HL-60 (cell line): Measurements from ENCODE around the gene ARL3.

Experiments
- POLR2AphosphoS5 ChIP-seq: IDR thresholded peaks from 2 replicates; pipeline ENCODE4 v1.6.1; 2012; ENCODE audit warnings: low read depth
- TF ChIP-seq, protein P1 (sequence below): IDR thresholded peaks from one replicate; pipeline ENCODE4 v1.5.1; 2011; ENCODE audit warnings: low read length, control low read depth, inconsistent platforms; ENCODE audit not compliant: insufficient read depth
- TF ChIP-seq, protein P2 (sequence below): IDR thresholded peaks from 2 replicates; pipeline ENCODE4 v1.6.1; 2012; ENCODE audit warnings: low read depth; ENCODE audit not compliant: insufficient replicate concordance

DNA sequence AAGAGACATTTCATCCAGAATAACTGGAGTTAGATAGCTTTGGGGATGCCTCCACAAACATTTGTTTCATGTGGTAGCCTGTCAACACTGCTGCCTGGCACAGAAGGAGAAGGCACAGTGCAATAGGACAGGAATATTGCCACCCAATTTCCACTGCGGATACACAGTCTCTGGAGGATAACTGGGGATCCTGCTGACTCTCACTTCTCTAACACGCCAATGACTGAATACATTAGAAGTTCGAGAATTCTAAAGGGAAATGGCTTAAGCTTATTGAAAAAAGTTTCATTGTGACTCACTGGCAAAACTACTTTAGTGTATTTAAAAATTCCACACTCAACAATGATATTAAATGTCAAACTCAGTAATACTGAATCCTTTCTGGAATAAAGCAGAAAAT, 12.9 kb downstream of the ARL3 start:
- no peak for TF ChIP-seq POLR2AphosphoS5
- TF ChIP-seq, protein P1, sequence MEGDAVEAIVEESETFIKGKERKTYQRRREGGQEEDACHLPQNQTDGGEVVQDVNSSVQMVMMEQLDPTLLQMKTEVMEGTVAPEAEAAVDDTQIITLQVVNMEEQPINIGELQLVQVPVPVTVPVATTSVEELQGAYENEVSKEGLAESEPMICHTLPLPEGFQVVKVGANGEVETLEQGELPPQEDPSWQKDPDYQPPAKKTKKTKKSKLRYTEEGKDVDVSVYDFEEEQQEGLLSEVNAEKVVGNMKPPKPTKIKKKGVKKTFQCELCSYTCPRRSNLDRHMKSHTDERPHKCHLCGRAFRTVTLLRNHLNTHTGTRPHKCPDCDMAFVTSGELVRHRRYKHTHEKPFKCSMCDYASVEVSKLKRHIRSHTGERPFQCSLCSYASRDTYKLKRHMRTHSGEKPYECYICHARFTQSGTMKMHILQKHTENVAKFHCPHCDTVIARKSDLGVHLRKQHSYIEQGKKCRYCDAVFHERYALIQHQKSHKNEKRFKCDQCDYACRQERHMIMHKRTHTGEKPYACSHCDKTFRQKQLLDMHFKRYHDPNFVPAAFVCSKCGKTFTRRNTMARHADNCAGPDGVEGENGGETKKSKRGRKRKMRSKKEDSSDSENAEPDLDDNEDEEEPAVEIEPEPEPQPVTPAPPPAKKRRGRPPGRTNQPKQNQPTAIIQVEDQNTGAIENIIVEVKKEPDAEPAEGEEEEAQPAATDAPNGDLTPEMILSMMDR: no peak
- TF ChIP-seq, protein P2, sequence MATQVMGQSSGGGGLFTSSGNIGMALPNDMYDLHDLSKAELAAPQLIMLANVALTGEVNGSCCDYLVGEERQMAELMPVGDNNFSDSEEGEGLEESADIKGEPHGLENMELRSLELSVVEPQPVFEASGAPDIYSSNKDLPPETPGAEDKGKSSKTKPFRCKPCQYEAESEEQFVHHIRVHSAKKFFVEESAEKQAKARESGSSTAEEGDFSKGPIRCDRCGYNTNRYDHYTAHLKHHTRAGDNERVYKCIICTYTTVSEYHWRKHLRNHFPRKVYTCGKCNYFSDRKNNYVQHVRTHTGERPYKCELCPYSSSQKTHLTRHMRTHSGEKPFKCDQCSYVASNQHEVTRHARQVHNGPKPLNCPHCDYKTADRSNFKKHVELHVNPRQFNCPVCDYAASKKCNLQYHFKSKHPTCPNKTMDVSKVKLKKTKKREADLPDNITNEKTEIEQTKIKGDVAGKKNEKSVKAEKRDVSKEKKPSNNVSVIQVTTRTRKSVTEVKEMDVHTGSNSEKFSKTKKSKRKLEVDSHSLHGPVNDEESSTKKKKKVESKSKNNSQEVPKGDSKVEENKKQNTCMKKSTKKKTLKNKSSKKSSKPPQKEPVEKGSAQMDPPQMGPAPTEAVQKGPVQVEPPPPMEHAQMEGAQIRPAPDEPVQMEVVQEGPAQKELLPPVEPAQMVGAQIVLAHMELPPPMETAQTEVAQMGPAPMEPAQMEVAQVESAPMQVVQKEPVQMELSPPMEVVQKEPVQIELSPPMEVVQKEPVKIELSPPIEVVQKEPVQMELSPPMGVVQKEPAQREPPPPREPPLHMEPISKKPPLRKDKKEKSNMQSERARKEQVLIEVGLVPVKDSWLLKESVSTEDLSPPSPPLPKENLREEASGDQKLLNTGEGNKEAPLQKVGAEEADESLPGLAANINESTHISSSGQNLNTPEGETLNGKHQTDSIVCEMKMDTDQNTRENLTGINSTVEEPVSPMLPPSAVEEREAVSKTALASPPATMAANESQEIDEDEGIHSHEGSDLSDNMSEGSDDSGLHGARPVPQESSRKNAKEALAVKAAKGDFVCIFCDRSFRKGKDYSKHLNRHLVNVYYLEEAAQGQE: no peak
